ENCODE measurements around the gene ADAP1. TPM values are rescaled to one million over a fixed set of nuclear protein-coding genes. Genes with fewer than 3 reads are reported as not detected.

Gene ADAP1
- polyA plus RNA-seq, 3 donors, result 49.1 to 117 (median 72.2) TPM

DNA sequence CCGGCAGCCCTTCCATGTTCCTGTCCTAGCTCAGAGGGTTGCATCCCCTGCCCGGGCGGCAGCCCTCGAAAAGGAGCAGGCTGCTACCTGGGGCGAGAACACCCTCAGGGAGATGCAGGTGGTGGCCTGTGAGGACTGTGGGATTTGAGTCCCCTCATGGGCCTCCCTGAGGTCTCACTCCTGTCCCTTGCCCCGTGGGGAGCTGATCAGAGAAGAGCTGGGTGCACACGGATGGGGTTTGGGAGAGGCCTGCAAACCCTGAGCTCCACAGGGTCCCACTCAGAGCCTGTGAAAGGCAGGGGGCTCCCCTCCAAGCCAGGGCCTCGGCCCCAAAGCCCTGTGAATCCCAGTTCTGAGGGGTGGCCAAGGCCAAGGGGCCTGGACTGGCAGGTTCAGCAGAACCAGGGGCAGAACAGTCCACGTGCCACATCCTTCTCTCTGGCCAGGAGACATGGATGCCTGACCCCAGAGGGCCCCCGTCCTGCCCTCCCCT, 28.1 kb upstream of the ADAP1 start:
- peaks cover 0 to 1% (median 0%) of the 10 kb centered on the region in 7 donors for H3K9me3 Mint-ChIP-seq
- no peak overlapping the region for H3K4me3 ChIP-seq (replicated peaks in 1 of 3; ENCODE audit: low read depth in 2 of 3, low read length in 3 of 3)
- H2AFZ ChIP-seq (ENCODE audit: insufficient read depth, low read depth, low read length, poor library complexity, severe bottlenecking), result no peak overlapping the region
- WGBS (ENCODE audit: insufficient coverage), result 66% methylated on average over 5 of the region's 10 CpGs
- H3K9me3 ChIP-seq (replicated peaks in 1 of 2; ENCODE audit: control insufficient read depth in 1 of 2, insufficient read depth in 1 of 2, low read length in 2 of 2), result no peaks in the 10 kb centered on the region
- DNase-seq, result no peak
- intact Hi-C loops (cut with micrococcal nuclease), result no loop called here
- H3K27ac Mint-ChIP-seq, result no peak overlapping the region
- no peaks in the 10 kb centered on the region for H3K36me3 Mint-ChIP-seq
- peaks cover 0 to 10% of the 10 kb centered on the region in 2 donors for H3K27me3 ChIP-seq (ENCODE audit: control insufficient read depth in 2 of 2, insufficient read depth in 2 of 2, low read length in 2 of 2)
- H3K9ac ChIP-seq (ENCODE audit: insufficient read depth, low read length, poor library complexity, severe bottlenecking), result no peak overlapping the region
- H3K79me2 ChIP-seq (ENCODE audit: insufficient read depth, low read length), result no peaks in the 10 kb centered on the region
- H3K27ac ChIP-seq (ENCODE audit: low read depth in 1 of 2, low read length in 2 of 2), result no peak overlapping the region
- no peaks in the 10 kb centered on the region for H3K36me3 ChIP-seq (replicated peaks in 1 of 2; ENCODE audit: control insufficient read depth in 1 of 2, insufficient read depth in 2 of 2, low read length in 2 of 2)
- no peaks in the 10 kb centered on the region for H3K4me1 ChIP-seq (ENCODE audit: control insufficient read depth in 1 of 2, insufficient read depth in 2 of 2, low read length in 2 of 2)
- peaks cover 7 to 23% (median 11%) of the 10 kb centered on the region in 3 donors for H3K27me3 Mint-ChIP-seq (ENCODE audit: low read depth in 3 of 3)
- H4K20me1 ChIP-seq (ENCODE audit: insufficient read depth, low read length), result no peaks in the 10 kb centered on the region
- TF ChIP-seq, protein P1, sequence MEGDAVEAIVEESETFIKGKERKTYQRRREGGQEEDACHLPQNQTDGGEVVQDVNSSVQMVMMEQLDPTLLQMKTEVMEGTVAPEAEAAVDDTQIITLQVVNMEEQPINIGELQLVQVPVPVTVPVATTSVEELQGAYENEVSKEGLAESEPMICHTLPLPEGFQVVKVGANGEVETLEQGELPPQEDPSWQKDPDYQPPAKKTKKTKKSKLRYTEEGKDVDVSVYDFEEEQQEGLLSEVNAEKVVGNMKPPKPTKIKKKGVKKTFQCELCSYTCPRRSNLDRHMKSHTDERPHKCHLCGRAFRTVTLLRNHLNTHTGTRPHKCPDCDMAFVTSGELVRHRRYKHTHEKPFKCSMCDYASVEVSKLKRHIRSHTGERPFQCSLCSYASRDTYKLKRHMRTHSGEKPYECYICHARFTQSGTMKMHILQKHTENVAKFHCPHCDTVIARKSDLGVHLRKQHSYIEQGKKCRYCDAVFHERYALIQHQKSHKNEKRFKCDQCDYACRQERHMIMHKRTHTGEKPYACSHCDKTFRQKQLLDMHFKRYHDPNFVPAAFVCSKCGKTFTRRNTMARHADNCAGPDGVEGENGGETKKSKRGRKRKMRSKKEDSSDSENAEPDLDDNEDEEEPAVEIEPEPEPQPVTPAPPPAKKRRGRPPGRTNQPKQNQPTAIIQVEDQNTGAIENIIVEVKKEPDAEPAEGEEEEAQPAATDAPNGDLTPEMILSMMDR (IDR thresholded peaks at IDR 0.05), result no peak
- no peak overlapping the region for H3K4me3 Mint-ChIP-seq
- H3K4me2 ChIP-seq (replicated peaks; ENCODE audit: extremely low read depth, low read length, poor library complexity, severe bottlenecking), result no peak overlapping the region
- no peaks in the 10 kb centered on the region for H3K4me1 Mint-ChIP-seq

DNA sequence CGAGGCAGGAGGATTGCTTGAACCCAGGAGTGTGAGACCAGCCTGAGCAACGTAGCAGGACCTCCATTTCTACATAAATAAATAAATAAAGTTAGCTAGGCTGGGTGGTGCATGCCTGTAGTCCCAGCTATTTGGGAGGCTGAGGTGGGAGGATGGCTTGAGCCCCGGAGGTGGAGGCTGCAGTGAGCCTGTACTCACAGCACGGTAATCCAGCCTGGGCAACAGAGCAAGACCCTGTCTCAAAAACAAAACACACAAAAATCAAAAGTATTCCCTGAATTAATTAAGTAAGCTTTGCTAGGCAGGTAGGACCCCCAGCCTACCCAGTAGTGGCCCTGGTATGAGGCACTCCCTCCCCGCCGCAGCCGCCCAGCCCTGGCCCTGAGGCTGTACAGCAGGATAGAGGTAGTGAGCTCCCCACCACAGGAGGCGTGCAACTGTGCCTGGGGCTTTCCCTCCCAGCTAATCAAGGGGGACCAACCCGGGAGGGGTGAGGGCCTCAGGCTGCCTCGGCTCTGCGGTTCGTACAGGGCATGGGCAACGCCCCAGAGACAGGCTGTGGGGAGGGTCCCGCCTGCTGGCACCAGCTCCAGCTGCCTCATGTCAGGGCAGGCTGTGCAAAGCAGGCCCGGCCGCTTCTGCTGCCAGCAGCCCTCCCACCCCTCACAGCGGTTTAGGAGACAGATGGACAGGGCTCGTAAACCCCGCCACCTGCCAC, 27.5 kb upstream of the ADAP1 start:
- Histone ChIP-seq H3K9me3 (replicated peaks in 1 of 2; ENCODE audit: control insufficient read depth in 1 of 2, insufficient read depth in 1 of 2, low read length in 2 of 2) (no peaks in the 10 kb centered on the region), H3K4me1 (ENCODE audit: control insufficient read depth in 1 of 2, insufficient read depth in 2 of 2, low read length in 2 of 2) (no peaks in the 10 kb centered on the region), H3K9ac (ENCODE audit: insufficient read depth, low read length, poor library complexity, severe bottlenecking) (no peak overlapping the region), H2AFZ (ENCODE audit: insufficient read depth, low read depth, low read length, poor library complexity, severe bottlenecking) (no peak overlapping the region), H3K4me2 (replicated peaks; ENCODE audit: extremely low read depth, low read length, poor library complexity, severe bottlenecking) (no peak overlapping the region), H3K36me3 (replicated peaks in 1 of 2; ENCODE audit: control insufficient read depth in 1 of 2, insufficient read depth in 2 of 2, low read length in 2 of 2) (no peaks in the 10 kb centered on the region), H3K27me3 (ENCODE audit: control insufficient read depth in 2 of 2, insufficient read depth in 2 of 2, low read length in 2 of 2) (peaks cover 0 to 8% of the 10 kb centered on the region in 2 donors), H3K4me3 (replicated peaks in 1 of 3; ENCODE audit: low read depth in 2 of 3, low read length in 3 of 3) (no peak overlapping the region), H3K79me2 (ENCODE audit: insufficient read depth, low read length) (no peaks in the 10 kb centered on the region), H4K20me1 (ENCODE audit: insufficient read depth, low read length) (no peaks in the 10 kb centered on the region), H3K27ac (ENCODE audit: low read depth in 1 of 2, low read length in 2 of 2) (no peak overlapping the region)
- WGBS (ENCODE audit: insufficient coverage), result 89% methylated on average over 15 of the region's 19 CpGs
- intact Hi-C loops (cut with micrococcal nuclease), result no loop called here
- Mint-ChIP-seq H3K27me3 (ENCODE audit: low read depth in 3 of 3) (peaks cover 7 to 17% (median 11%) of the 10 kb centered on the region in 3 donors), H3K27ac (no peak overlapping the region), H3K4me3 (no peak overlapping the region), H3K36me3 (no peaks in the 10 kb centered on the region), H3K9me3 (peaks cover 0 to 1% (median 0%) of the 10 kb centered on the region in 7 donors), H3K4me1 (peaks cover 2% of the 10 kb centered on the region)
- TF ChIP-seq, protein P1 (IDR thresholded peaks at IDR 0.05), result no peak
- no peak for DNase-seq
